HG02852 (cell line): ENCODE measurements around the gene TMEM234.

Experiments
- ATAC-seq: cut with Tn5 transposase; IDR thresholded peaks from one replicate; pipeline ENCODE4 v1.9.1; 2021; ENCODE audit warnings: mild to moderate bottlenecking, moderate library complexity; ENCODE audit not compliant: unreplicated experiment

The TMEM234 gene

DNA sequence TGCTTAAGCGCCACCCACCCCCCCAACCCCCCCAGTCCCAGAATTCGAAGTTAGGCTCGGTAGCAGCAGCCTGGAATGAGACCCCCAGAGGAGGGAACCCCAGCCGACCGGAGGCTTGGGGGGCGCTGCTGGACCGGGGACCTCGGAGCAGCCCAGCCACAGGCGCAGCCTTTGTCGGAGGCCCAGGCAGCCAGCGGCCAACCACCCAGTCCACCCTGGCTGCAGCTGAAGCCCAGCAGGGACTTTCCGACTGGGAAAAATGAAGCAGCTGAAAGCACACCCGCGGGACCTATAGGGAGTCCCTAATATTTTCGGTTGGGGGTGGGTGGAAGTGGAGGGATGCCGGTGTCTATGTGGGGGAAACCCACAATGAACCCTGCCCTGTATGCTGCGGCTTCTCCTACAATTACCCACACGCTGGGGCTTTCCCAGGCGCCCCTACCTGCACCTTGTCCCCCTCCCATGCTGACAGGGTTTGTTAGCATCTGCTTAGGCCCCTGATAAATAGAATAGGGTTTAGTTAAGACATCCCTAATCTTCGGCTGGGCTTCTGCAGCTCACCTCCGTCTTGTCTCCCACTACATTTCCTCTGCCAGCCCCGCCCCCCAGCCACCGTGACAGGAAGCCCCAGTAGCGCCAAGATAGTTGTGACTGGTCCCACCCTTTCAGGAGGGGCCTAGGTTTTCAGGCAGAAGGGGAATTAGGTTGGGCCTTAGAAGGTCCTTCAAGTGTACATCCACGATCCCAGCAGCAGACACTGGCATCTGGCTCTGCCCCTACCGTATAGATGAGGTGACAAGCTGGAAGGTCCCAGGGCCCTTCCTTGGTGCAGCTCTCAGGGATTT lies 20.9 kb downstream of the TMEM234 start:
- peak; percentile 46 for ATAC-seq

DNA sequence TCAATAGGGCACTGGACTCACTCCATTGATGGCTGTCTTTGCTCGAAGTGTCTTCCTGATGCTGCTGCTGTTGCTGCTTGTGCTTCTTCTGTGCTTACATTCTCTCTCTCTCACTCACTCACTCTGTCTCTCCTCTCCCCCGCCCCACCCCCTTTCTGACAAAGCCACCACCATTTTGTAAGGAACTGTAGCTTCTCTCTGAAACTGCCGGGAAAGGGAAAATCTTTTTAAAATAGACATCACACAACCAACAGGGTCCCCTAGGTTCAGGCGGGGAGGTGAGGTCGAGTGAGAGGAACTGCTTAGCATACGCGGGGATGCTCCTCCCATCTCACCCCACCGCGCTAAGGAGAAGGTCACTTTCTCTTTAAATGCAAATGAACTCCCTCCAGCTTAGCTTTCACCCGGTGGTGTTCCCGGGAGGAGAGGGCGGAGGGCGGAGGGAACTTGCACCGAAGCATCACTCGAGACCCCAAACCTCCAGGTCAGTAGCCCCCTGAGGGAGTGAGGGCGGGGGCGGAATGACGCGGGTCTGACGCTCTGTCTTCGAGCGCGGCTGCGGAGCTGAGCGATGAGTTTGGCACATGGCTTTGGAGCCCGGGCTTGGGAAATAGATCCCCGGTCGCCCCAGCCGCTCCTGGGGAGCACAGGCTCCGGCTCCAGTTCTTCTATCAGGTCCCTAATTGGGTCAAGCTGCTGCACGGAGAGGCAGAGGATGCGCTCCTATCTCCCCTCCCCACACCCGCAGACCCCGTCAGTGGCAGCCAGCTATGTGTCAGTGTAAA lies 21.7 kb downstream of the TMEM234 start, which contains the start of gene CCDC28B:
CCDC28B (plus strand) TSS at position 370 of the 785 bp plus-strand sequence. CDS start 1,341 bp downstream, outside the sequence.
- no peak for ATAC-seq

DNA sequence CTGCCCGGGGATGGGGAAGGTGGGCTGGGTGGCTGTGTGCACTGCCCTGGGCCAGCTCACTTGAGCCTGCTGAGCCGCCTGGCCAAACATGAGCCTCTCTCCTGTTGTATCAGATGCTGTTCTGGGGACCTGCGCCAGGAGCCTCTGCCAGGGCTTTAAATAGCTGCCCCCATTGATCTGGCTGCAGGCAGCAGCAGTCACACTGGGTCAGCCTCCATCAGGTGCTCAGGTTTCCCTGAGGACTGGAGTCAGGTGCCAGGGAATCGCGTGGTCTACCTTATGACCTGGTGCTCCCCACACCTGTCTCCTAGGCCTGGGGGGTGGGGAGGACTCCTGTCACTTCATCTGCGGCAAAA lies 22.5 kb downstream of the TMEM234 start:
- ATAC-seq = no peak

DNA sequence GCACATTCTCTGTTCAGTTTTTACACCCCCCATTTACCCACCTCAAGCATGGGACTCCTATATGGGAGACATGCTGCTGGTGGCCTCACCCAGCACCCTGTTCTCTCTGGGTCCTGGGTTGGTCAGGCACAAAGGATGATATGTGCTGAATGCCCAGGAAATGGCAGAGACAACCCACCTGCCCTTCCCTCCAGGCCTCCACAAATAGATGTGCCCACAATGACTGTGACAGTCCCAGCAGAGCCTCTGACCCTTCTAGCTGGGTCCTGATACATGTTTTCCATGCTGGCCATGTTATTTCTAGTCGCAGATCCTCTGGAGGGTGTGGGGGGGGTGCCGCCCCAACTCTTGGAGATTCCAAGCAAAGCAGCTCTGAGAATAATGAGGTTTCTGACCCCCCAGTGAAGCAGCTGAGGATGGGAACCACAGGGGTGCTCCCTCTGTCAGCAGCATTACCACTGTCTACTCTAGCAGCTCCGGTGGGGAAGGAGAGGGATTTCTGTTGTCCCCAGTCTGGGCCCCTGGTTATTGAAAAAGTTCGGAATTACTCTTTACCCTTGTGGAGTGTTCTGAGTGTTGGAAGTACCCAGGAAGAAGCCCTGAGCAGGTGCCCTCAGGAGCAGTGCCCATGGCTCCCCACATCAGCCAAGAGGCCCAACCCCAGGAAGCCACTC lies 23.0 kb downstream of the TMEM234 start:
- no peak for ATAC-seq

DNA sequence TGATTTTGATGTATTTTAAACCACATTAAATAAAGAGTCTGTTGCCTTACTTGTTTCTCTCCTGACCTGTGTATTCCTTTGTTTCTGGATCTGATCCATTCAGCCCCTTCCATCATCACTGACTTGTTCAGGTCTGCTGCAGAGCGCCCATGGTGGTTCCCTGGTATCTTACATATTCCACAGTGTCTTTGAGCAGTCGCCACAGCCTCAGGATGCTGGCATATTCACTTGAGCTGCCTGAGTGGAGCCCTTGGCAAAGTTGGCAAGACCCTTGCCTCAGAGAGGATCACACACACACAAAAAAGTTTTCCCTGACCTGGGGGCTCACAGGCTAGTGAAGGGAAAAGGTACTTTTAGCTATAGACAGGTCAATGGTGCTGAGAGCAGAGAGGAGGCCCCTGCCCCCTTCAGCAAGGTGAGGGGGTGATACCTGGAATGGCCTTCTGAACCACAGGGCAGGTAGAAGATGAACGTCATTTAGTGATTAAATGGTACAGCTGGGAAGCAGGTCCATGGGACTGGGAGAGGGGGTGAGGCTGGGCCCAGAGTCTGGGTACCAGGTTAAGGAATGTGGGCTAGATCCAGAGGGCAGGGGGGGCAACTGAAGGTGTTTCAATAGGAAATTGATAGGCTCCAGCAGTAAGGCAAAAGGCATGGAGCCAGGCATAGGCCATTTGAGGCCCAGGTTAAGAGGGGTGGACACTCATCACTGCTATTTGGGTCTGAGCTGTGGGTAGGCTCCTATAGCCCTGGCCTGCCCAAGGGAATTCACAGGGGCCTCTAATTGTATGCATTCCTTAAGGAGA lies 23.7 kb downstream of the TMEM234 start:
- ATAC-seq = no peak

DNA sequence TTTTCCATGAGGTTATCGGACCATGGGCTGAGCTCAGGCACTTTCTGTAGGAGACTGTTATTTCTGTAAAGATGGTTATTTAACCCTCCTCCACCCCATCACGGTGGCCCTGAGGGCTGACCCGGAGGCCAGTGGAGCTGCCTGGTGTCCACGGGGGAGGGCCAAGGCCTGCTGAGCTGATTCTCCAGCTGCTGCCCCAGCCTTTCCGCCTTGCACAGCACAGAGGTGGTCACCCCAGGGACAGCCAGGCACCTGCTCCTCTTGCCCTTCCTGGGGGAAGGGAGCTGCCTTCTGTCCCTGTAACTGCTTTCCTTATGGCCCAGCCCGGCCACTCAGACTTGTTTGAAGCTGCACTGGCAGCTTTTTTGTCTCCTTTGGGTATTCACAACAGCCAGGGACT lies 24.3 kb downstream of the TMEM234 start:
- no peak for ATAC-seq

DNA sequence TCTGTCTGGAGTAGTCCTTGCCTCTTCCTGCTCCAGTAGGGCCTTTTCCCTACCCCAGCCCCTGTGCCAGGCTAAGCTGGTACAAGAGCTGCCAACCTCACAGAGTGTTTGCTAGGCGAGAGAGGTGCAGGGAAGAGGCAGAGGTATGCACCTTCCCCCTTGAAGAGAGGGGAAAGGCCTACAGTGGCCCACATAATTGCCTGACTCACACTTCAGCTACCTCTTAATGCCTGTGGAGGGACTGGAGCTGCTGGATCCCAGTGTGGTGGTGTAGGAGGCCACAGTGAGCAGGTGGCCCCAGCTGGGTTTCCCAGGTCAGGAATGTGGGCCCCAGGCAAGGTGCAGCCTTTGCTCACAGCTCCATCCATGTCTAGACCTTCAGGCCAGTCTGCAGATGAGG lies 25.1 kb downstream of the TMEM234 start:
- no peak for ATAC-seq

DNA sequence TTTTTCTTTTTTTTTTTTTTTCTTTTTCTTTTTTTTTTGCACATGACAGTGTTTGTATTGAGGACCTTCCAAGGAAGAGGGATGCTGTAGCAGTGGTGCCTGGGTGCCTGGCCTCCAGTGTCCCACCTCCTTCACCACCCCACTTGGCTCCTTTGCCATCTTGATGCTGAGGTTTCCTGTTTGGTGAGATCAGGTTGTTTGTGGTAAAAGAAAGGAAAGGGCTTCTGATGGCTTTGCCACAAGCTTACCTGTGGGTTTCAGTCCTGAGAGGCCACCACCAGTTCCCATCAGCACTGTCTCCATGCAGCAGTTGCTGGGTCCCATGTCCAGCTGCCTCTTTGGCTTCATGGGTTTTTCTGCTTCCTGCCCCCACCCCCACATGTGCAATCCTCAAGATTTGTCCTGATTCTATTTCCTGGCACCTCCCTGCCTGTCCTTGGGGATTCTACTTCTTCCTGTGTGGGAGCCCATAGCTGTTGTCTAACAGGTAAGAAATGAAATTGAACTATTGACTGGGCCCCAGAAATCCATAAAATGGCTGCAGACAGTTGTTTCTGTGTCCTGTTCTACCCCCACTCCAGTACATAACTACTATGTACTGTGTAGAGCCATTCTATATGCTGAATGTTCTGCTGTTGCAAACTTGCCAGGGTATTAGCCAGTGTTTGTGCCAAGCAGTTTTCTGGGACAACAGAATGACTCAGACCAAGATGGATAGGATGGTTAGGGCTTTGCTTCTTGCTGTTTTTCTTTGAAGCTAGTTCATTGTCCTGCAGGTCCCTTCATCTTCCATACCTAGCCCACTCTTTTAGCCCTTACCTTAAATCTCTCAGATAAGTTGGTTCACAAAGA lies 26.0 kb downstream of the TMEM234 start:
- ATAC-seq = no peak

DNA sequence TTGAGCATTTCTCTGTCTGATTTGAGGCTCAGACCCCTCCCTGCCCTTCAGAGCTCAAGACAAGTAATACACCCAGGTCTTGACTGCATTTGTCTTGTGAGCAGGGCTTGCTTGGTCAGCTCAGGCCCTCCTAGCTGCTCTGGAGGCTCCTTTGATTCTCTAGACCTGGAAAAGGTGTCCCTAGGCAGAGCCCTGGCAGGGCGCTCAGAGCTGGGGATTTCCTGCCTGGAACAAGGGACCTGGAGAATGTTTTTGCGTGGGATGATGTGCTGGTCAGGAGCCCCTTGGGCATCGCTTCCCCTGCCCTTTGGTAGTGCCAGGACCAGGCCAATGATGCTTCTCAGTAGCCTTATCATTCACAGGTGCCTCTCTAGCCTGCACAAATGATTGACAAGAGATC lies 26.6 kb downstream of the TMEM234 start:
- ATAC-seq = no peak

DNA sequence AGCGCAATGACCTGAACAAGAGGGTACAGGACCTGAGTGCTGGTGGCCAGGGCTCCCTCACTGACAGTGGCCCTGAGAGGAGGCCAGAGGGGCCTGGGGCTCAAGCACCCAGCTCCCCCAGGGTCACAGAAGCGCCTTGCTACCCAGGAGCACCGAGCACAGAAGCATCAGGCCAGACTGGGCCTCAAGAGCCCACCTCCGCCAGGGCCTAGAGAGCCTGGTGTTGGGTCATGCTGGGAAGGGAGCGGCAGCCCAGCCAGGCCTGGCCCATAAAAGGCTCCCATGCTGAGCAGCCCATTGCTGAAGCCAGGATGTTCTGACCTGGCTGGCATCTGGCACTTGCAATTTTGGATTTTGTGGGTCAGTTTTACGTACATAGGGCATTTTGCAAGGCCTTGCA lies 27.2 kb downstream of the TMEM234 start:
- ATAC-seq = no peak

DNA sequence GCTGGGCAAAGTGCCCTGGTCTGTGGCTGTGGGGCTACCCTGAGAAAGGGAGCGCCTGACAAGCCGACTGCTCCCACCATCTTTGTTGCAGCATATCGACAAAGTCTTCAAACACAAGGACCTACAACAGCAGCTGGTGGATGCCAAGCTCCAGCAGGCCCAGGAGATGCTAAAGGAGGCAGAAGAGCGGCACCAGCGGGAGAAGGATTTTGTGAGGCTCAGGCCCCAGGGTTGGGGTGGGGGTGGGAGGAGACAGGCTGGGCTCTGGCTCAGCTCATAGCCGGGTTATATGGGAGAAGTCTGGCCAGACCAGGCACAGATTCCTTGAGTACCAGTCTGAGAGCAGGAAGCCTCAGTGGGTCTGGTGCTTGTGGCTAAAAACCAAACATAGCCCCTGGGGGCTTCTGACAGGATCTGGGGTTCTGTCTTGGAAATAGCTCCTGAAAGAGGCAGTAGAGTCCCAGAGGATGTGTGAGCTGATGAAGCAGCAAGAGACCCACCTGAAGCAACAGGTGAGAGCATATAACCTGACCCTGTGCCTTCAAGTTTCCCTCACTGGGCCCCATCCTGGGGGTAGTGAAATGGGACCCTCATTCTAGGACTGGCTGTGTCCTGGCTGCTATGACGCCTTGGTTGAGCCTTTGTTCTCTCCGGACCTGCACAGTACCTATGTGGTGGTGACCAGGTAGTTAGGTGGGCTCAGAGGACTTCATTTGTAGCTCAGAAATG lies 29.8 kb downstream of the TMEM234 start:
- ATAC-seq = no peak

DNA sequence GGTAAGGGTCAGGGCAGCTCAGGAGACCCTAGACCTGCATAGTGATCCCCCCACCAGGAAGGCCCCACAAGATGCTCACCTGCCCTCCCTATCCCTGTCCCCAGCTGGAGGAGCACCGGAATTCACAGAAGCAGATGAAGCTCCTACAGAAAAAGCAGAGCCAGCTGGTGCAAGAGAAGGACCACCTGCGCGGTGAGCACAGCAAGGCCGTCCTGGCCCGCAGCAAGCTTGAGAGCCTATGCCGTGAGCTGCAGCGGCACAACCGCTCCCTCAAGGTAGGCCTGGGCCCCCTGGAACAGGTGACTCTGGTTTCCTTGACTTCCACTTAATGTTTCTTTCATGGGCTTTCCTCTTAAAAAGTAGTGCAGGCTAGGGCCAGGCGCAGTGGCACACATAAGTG lies 34.3 kb downstream of the TMEM234 start:
- ATAC-seq = no peak

DNA sequence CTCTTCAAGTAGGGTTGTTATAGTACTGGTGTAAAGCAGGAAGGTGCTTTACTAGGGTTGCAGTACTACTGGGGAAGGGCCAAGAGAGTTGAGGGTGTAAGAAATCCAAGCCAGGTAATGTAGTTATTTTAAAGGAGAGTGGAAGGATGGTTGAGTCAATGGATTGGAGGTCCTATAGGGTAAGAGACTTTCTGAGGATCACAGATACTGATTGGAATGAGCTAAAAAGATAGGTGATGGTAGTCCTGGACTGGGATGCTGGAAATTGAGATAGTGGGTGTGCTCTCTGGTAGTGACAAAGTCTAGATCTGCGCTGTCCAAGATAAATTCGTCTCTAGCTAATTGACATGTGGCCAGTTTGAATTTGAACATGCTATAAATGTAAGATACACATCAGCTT lies 35.7 kb downstream of the TMEM234 start:
- no peak for ATAC-seq

DNA sequence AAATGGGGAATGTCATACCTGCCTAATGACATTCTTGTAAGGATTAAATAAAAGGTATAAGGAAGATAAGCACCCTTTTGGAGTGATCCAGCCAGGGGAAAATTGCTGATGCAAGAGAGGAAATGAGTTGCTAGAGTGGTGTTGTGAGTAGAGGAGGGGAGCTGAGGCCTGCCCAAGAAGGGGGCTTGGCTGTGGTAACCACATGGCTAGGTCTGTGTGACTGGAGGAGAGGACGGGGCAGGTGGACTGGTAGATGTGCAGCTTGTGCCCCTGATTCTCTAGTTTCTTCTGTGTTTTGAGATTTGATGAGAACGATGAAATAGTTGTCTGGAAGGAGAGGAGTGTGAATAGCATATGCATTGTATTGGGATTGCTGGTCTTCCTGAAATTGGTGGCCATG lies 36.1 kb downstream of the TMEM234 start:
- ATAC-seq = no peak

DNA sequence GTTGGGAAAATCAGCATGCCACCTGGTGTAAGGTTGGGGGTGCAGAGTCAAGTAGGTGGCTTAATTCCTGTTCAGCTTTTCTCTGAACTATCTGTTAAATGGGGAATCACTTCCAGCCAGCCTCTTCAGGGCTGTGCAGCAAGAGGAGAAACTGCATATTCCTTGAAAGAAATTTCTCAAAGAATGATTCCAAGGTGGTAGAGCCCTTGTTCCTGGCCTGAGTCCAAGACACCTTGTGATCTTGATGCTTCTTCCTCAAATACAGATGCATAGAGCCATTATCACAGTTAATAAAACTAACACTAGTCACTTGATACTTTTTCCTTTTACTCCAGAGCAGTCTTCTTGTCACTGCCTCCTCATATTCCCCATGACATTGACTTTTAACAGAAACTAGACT lies 37.5 kb downstream of the TMEM234 start:
- ATAC-seq = no peak

DNA sequence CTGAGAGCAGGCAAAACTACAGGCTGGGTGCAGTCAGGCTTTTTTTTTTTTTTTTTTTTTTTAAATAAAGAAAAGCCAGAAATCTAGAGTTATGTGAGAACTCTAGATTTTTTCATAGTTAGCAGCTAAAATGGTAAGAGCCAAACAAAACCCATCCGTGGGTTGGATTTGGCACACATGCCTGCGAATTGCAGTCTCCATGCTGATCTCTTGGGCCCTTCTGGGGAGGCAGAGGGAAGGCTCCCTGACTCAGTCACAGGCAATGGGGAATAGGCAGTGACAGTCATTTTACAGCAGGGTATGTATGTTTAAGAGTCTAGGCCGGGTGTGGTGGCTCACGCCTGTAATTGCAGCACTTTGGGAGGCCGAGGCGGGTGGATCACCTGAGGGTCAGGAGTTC lies 40.1 kb downstream of the TMEM234 start:
- ATAC-seq = no peak

DNA sequence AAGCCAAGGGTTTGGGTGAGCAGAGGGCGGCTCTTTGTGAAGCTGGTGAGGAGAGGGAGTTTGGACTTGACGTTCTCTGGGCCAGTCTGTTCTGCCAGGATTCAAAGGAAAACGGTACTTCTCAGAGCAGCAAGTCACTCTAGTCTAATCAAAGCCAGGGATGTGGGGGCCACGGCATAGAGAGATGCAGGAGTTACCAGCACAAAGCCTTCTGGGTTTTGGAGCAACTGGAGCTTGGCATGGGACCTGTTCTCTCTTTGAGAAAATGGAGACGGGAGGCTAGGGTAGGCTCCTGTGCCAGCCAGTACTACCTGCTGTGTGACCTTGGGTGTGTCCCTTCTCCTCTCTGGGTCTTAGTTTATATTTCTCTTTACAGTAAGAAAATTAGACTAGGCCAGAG lies 40.6 kb downstream of the TMEM234 start:
- no peak for ATAC-seq

DNA sequence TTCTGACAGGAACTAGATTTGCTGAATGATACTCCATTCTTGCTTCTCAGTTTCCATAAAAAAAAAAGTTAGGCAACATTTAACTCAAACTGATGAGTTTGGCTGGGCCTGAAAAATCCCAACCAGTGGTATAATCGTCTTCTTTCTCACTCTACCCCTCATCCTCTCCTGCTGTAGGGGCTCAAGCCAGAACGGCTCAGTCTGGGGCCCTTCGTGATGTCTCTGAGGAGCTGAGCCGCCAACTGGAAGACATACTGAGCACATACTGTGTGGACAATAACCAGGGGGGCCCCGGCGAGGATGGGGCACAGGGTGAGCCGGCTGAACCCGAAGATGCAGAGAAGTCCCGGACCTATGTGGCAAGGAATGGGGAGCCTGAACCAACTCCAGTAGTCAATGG lies 41.1 kb downstream of the TMEM234 start:
- no peak for ATAC-seq
